Measurements from ENCODE around the gene PTPRF. TPM values are rescaled to one million over a fixed set of nuclear protein-coding genes. Genes with fewer than 3 reads are reported as not detected.
A peak's percentile ranks its signal among the peaks of the same experiment; 100 is the strongest.

The PTPRF gene
- total RNA-seq, 3 donors from 2014 or later (not counting 1 experiment from before 2014, with no cell fraction given), result 0.12 to 1.9 TPM; not detected in 1

DNA sequence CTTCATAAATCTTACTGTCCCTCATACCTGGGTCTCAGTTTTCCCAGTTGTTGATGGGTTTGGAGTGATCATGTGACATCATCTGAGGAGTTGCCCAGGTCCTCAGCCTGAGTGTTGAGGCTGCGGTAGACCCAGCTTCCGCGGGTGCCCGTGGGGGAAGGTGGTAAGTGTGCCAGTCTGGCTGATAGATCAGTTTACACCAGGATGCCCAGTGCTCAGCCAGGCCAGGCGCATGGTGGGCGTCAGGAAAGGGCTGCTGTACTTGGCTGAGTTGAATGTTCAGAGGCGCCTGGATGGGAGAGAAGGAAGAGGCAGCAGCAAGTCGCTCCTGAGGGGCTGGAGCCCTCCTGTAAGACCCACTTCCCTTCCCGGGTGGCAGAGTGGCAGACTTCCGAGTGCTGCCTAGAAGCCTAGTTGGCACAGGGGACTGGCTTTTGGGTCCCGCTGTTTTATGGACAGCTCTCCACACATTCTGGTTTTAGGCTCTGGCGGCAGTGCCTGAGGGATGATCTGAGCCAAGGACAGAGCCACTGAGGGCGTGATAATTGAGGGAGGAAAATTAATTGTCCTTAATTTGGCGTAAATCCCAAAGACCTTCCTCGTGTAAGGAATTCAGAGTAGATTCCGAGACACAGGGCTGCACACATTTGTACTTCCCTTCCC, 35.8 kb downstream of the PTPRF start:
- DNase-seq (no peak), ATAC-seq (no peak)
- no peaks in the 10 kb centered on the region for H3K27me3 ChIP-seq (ENCODE audit: control insufficient read depth, insufficient read depth, low read length)
- no peaks in the 10 kb centered on the region for H3K4me1 Mint-ChIP-seq
- peaks cover 0 to 3% of the 10 kb centered on the region in 2 donors for H3K27me3 Mint-ChIP-seq (ENCODE audit: low read depth in 2 of 2)
- WGBS (ENCODE audit: insufficient coverage), result 94% methylated on average over 16 of the region's 16 CpGs
- intact Hi-C loops (cut with micrococcal nuclease), result no loop called here
- TF ChIP-seq, protein P1, sequence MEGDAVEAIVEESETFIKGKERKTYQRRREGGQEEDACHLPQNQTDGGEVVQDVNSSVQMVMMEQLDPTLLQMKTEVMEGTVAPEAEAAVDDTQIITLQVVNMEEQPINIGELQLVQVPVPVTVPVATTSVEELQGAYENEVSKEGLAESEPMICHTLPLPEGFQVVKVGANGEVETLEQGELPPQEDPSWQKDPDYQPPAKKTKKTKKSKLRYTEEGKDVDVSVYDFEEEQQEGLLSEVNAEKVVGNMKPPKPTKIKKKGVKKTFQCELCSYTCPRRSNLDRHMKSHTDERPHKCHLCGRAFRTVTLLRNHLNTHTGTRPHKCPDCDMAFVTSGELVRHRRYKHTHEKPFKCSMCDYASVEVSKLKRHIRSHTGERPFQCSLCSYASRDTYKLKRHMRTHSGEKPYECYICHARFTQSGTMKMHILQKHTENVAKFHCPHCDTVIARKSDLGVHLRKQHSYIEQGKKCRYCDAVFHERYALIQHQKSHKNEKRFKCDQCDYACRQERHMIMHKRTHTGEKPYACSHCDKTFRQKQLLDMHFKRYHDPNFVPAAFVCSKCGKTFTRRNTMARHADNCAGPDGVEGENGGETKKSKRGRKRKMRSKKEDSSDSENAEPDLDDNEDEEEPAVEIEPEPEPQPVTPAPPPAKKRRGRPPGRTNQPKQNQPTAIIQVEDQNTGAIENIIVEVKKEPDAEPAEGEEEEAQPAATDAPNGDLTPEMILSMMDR (IDR thresholded peaks at IDR 0.05), result no peak
- no peak overlapping the region for H3K4me3 ChIP-seq (ENCODE audit: low read length)
- H3K27ac ChIP-seq (ENCODE audit: low read length), result no peak overlapping the region
- no peak overlapping the region for H3K27ac Mint-ChIP-seq
- H3K36me3 Mint-ChIP-seq, result no peaks in the 10 kb centered on the region
- H3K9me3 ChIP-seq (ENCODE audit: control insufficient read depth, insufficient read depth, low read length), result no peaks in the 10 kb centered on the region
- no peaks in the 10 kb centered on the region for H3K36me3 ChIP-seq (ENCODE audit: control insufficient read depth, insufficient read depth, low read length)
- H3K9me3 Mint-ChIP-seq, result no peaks in the 10 kb centered on the region
- H3K4me1 ChIP-seq (ENCODE audit: control insufficient read depth, insufficient read depth, low read length), result peaks cover 7% of the 10 kb centered on the region
- peak overlapping the region; percentile 74 for H3K4me3 Mint-ChIP-seq

DNA sequence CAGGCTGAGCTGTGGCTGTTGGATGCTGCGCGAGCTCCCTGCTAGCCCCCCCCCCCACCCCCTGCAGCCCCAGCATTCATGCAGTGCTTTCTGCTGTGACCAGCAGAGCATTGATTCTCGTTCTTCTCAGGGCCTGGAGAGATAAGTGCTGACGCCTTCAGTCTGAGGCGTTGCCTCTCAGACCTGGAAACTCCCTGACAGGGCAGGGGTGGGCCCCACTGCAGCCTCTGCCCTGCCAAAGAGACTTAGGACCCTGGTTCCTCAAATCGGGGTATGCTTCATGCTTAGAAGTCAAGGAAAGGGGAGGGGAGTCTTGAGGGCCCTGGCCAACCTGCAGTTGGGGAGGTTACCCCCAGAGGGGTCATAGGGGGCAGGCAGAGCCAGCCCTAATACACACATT, 38.5 kb downstream of the PTPRF start:
- Mint-ChIP-seq H3K9me3 (no peaks in the 10 kb centered on the region), H3K27me3 (ENCODE audit: low read depth in 2 of 2) (no peaks in the 10 kb centered on the region), H3K4me3 (no peak overlapping the region), H3K27ac (no peak overlapping the region), H3K4me1 (no peaks in the 10 kb centered on the region), H3K36me3 (no peaks in the 10 kb centered on the region)
- DNase-seq (no peak), ATAC-seq (no peak)
- Histone ChIP-seq H3K36me3 (ENCODE audit: control insufficient read depth, insufficient read depth, low read length) (no peaks in the 10 kb centered on the region), H3K27ac (ENCODE audit: low read length) (no peak overlapping the region), H3K27me3 (ENCODE audit: control insufficient read depth, insufficient read depth, low read length) (no peaks in the 10 kb centered on the region), H3K9me3 (ENCODE audit: control insufficient read depth, insufficient read depth, low read length) (no peaks in the 10 kb centered on the region), H3K4me1 (ENCODE audit: control insufficient read depth, insufficient read depth, low read length) (peaks cover 7% of the 10 kb centered on the region), H3K4me3 (ENCODE audit: low read length) (no peak overlapping the region)
- intact Hi-C loops (cut with micrococcal nuclease), result no loop called here
- 49% methylated on average over 6 of the region's 6 CpGs for WGBS (ENCODE audit: insufficient coverage)
- TF ChIP-seq, protein P1 (IDR thresholded peaks at IDR 0.05), result no peak

DNA sequence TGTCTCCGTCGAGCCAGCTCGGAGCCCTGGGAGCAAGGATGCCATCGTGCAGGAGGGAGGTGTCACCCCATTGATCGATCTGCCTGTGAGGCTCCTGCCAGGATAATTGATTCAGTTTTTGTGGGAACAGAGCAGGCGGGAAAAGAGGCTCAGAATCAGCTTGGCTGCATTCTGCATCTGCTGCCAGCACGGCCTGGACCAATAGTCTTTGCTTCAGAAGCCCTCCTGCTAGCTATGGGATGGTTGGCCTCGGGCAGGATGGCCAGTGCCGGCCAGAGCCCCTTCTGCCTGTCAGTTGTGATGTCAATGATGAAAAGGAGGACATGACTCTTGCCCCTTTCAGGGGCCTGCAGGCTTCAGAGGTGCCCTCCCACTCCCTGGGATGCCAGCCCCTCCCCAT, 39.6 kb downstream of the PTPRF start:
- Mint-ChIP-seq H3K36me3 (no peaks in the 10 kb centered on the region), H3K9me3 (no peaks in the 10 kb centered on the region), H3K4me1 (peaks cover 5 to 7% of the 10 kb centered on the region in 2 donors), H3K27me3 (ENCODE audit: low read depth in 2 of 2) (no peaks in the 10 kb centered on the region), H3K27ac (no peak overlapping the region), H3K4me3 (no peak overlapping the region)
- Histone ChIP-seq H3K27me3 (ENCODE audit: control insufficient read depth, insufficient read depth, low read length) (no peaks in the 10 kb centered on the region), H3K9me3 (ENCODE audit: control insufficient read depth, insufficient read depth, low read length) (no peaks in the 10 kb centered on the region), H3K36me3 (ENCODE audit: control insufficient read depth, insufficient read depth, low read length) (no peaks in the 10 kb centered on the region), H3K27ac (ENCODE audit: low read length) (no peak overlapping the region), H3K4me3 (ENCODE audit: low read length) (no peak overlapping the region), H3K4me1 (ENCODE audit: control insufficient read depth, insufficient read depth, low read length) (peaks cover 3% of the 10 kb centered on the region)
- WGBS (ENCODE audit: insufficient coverage), result 89% methylated on average over 9 of the region's 9 CpGs
- ATAC-seq (no peak), DNase-seq (no peak)
- TF ChIP-seq, protein P1 (IDR thresholded peaks at IDR 0.05), result no peak
- intact Hi-C loops (cut with micrococcal nuclease), result no loop called here

DNA sequence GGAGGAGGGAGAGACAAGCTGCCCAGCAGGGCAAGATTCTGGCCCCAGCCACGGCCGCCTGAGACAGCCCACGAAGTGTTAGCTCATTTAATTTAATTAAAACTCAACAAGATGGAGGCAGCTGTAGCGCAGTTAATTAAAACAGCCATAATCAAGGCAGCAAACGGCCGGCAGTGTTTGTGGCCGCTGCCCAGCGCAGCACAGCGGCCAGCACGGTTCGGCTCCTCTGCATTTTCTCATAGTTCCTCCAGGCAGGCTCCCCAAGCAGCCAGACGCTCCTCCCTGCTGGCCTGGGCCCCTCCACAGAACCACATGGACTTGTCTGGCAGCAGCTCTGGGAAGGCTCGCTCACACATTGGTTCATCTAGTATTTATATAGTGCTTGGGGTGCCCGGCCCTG, 40.0 kb downstream of the PTPRF start:
- no peak overlapping the region for H3K27ac ChIP-seq (ENCODE audit: low read length)
- peaks cover 5 to 11% of the 10 kb centered on the region in 2 donors for H3K4me1 Mint-ChIP-seq
- no peaks in the 10 kb centered on the region for H3K9me3 ChIP-seq (ENCODE audit: control insufficient read depth, insufficient read depth, low read length)
- intact Hi-C loops (cut with micrococcal nuclease), result no loop called here
- H3K4me1 ChIP-seq (ENCODE audit: control insufficient read depth, insufficient read depth, low read length), result no peaks in the 10 kb centered on the region
- H3K4me3 ChIP-seq (ENCODE audit: low read length), result no peak overlapping the region
- H3K27me3 Mint-ChIP-seq (ENCODE audit: low read depth in 2 of 2), result no peaks in the 10 kb centered on the region
- DNase-seq, result no peak
- no peaks in the 10 kb centered on the region for H3K36me3 ChIP-seq (ENCODE audit: control insufficient read depth, insufficient read depth, low read length)
- no peaks in the 10 kb centered on the region for H3K9me3 Mint-ChIP-seq
- H3K4me3 Mint-ChIP-seq, result no peak overlapping the region
- TF ChIP-seq, protein P1 (IDR thresholded peaks at IDR 0.05), result no peak
- no peak for ATAC-seq
- H3K27me3 ChIP-seq (ENCODE audit: control insufficient read depth, insufficient read depth, low read length), result no peaks in the 10 kb centered on the region
- 84% methylated on average over 14 of the region's 14 CpGs for WGBS (ENCODE audit: insufficient coverage)
- H3K36me3 Mint-ChIP-seq, result no peaks in the 10 kb centered on the region
- no peak overlapping the region for H3K27ac Mint-ChIP-seq
